HCT116 (cell line): ENCODE data around the gene TBK1. TPM values are rescaled to one million over a fixed set of nuclear protein-coding genes. Genes with fewer than 3 reads are reported as not detected.

Experiments
- ATAC-seq: fragments of 200-7000 bp; cut with Tn5 transposase; 2 replicates; pipeline ENCODE4 v1.9.1; 2020; ENCODE audit warnings: mild to moderate bottlenecking, moderate library complexity
- BruUV-seq: library from RNA; stranded (reverse); fragments of 400-500 nt; replicated peaks from 2 replicates; lab custom pipeline; 2021; lab: Mats Ljungman, UMichigan
- CTCF ChIA-PET: fragments of 300-600 bp; sonication (Branson Sonifier 250); formaldehyde crosslinking; loops from one replicate; lab custom pipeline; 2021; ENCODE audit warnings: antibody characterized with exemption; lab: Charles Lee
- POLR2A ChIA-PET: fragments of 300-600, 350-600 bp; sonication (Branson Sonifier 250); formaldehyde crosslinking; loops from one replicate; lab custom pipeline; 2021; ENCODE audit warnings: antibody characterized with exemption; lab: Charles Lee
- RAD21 ChIA-PET, 2 experiments: fragments of 300-600 bp; sonication (Branson Sonifier 250); formaldehyde crosslinking; loops; one replicate each; lab custom pipeline; 2023; ENCODE audit warnings: low total read pairs in 2 of 2; ENCODE audit not compliant: uncharacterized antibody in 2 of 2, unreplicated experiment in 2 of 2, low non-redundant PET in 1 of 2; lab: Charles Lee
- DNase-seq: peaks from one replicate; pipeline ENCODE4 v3.0.0-alpha.2; 2010; ENCODE audit warnings: low read depth, low spot score
- H2AFZ ChIP-seq: fragments of 200-600 bp; shearing (Covaris generic), sonication (generic); 2 replicates; pipeline ENCODE4 v1.6.1; 2017; ENCODE audit warnings: low read depth, mixed run types, mixed read lengths, antibody characterized with exemption, low read length; ENCODE audit not compliant: poor library complexity, severe bottlenecking
- H3K27ac ChIP-seq: 2 replicates; pipeline ENCODE4 v1.5.1; 2012; ENCODE audit warnings: low read depth, low read length
- H3K27me3 ChIP-seq: fragments of 200-600 bp; sonication (generic); 2 replicates; pipeline ENCODE4 v1.6.1; 2016; ENCODE audit warnings: mixed run types, low read length, mixed read lengths; ENCODE audit not compliant: insufficient read depth
- H3K36me3 ChIP-seq, 2 experiments: fragments of 200-500 bp in 1 of 2; fragments of 200-600 bp in 1 of 2; sonication (Bioruptor generic) in 1 of 2; sonication (generic) in 1 of 2; 2 replicates each; pipeline versions ENCODE4 v1.5.1 to v1.6.1; 2014 to 2016; ENCODE audit warnings: low read length in 2 of 2, inconsistent platforms in 1 of 2, mixed read lengths in 1 of 2, mixed run types in 1 of 2; ENCODE audit not compliant: insufficient read depth in 2 of 2, control insufficient read depth in 1 of 2
- H3K4me1 ChIP-seq, 2 experiments: fragments of 200-600 bp in 1 of 2; sonication (generic) in 1 of 2; 2 replicates each; pipeline versions ENCODE4 v1.5.1 to v1.6.1; 2012 to 2017; ENCODE audit warnings: low read length in 2 of 2, inconsistent platforms in 1 of 2, mild to moderate bottlenecking in 1 of 2, mixed read lengths in 1 of 2, mixed run types in 1 of 2, moderate library complexity in 1 of 2; ENCODE audit not compliant: insufficient read depth in 2 of 2, control insufficient read depth in 1 of 2
- H3K4me2 ChIP-seq: fragments of 200-600 bp; sonication (generic); 2 replicates; pipeline ENCODE4 v1.6.1; 2017; ENCODE audit warnings: mixed run types, low read length, mixed read lengths
- H3K4me3 ChIP-seq, 2 experiments: fragments of 200-600 bp in 1 of 2; sonication (generic) in 1 of 2; replicated peaks in 1 of 2; 2 replicates each; pipeline ENCODE4 v1.5.1; 2011 to 2016; ENCODE audit warnings: low read length in 2 of 2, control low read depth in 1 of 2, low read depth in 1 of 2, mild to moderate bottlenecking in 1 of 2, mixed read lengths in 1 of 2, mixed run types in 1 of 2
- H3K79me2 ChIP-seq: fragments of 200-600 bp; sonication (generic); 2 replicates; pipeline ENCODE4 v1.6.1; 2017; ENCODE audit warnings: mild to moderate bottlenecking, mixed run types, low read length, moderate library complexity, mixed read lengths; ENCODE audit not compliant: insufficient read depth
- H3K9ac ChIP-seq: fragments of 200-600 bp; sonication (generic); 2 replicates; pipeline ENCODE4 v1.6.1; 2016; ENCODE audit warnings: low read length, mixed read lengths
- H3K9me2 ChIP-seq: fragments of 200-600 bp; sonication (generic), shearing (Covaris generic); 2 replicates; pipeline ENCODE4 v1.6.1; 2017; ENCODE audit warnings: mixed run types, mild to moderate bottlenecking, moderate library complexity; ENCODE audit not compliant: insufficient read depth
- H3K9me3 ChIP-seq, 2 experiments: fragments of 200-500 bp in 1 of 2; fragments of 200-600 bp in 1 of 2; sonication (Bioruptor generic) in 1 of 2; sonication (generic) in 1 of 2; 2 replicates each; pipeline ENCODE4 v1.6.1; 2014 to 2017; ENCODE audit warnings: low read length in 2 of 2, mixed read lengths in 2 of 2, inconsistent platforms in 1 of 2, low read depth in 1 of 2, mild to moderate bottlenecking in 1 of 2, mixed run types in 1 of 2, moderate library complexity in 1 of 2; ENCODE audit not compliant: control insufficient read depth in 1 of 2, insufficient read depth in 1 of 2
- H4K20me1 ChIP-seq: fragments of 200-600 bp; sonication (generic), shearing (Covaris generic); 2 replicates; pipeline ENCODE4 v1.6.1; 2017; ENCODE audit warnings: mixed run types, mild to moderate bottlenecking, moderate library complexity; ENCODE audit not compliant: insufficient read depth
- CBX3 ChIP-seq: IDR thresholded peaks from 2 replicates; pipeline ENCODE4 v1.6.1; 2012; ENCODE audit warnings: low read depth
- CEBPB ChIP-seq: IDR thresholded peaks from 2 replicates; pipeline ENCODE4 v1.6.1; 2012; ENCODE audit warnings: low read depth
- ELF1 ChIP-seq: IDR thresholded peaks from 2 replicates; pipeline ENCODE4 v1.6.1; 2012; ENCODE audit warnings: low read depth, borderline replicate concordance
- EZH2 ChIP-seq: fragments of 200-600 bp; sonication (generic); IDR thresholded peaks from 2 replicates; pipeline ENCODE4 v1.6.1; 2017; ENCODE audit warnings: antibody characterized with exemption, mixed run types
- EZH2phosphoT487 ChIP-seq: fragments of 200-600 bp; IDR thresholded peaks from 2 replicates; pipeline ENCODE4 v1.6.1; 2018; ENCODE audit warnings: antibody characterized with exemption, borderline replicate concordance
- FOSL1 ChIP-seq: IDR thresholded peaks from 2 replicates; pipeline ENCODE4 v1.6.1; 2012; ENCODE audit warnings: low read depth
- JUND ChIP-seq: IDR thresholded peaks from 2 replicates; pipeline ENCODE4 v1.6.1; 2012
- POLR2A ChIP-seq: IDR thresholded peaks from 2 replicates; pipeline ENCODE4 v1.7.0; 2011; ENCODE audit warnings: borderline replicate concordance; ENCODE audit not compliant: insufficient read depth, insufficient read length; ENCODE audit errors: extremely low read depth
- SIN3A ChIP-seq: IDR thresholded peaks from 2 replicates; pipeline ENCODE4 v1.6.1; 2012; ENCODE audit warnings: low read depth
- TCF7L2 ChIP-seq: IDR thresholded peaks from 2 replicates; pipeline ENCODE4 v1.7.0; 2011; ENCODE audit warnings: borderline replicate concordance, inconsistent platforms; ENCODE audit not compliant: insufficient read depth, insufficient read length; ENCODE audit errors: extremely low read depth
- ZFX ChIP-seq: fragments of 450-650 bp; IDR thresholded peaks from 2 replicates; pipeline ENCODE4 v1.6.1; 2017
- ZNF274 ChIP-seq: fragments of 200-500 bp; sonication (Bioruptor generic); IDR thresholded peaks from 2 replicates; pipeline ENCODE4 v1.6.1; 2014; ENCODE audit warnings: mild to moderate bottlenecking, low read depth, low read length, inconsistent platforms
- intact Hi-C: fragments of 100-400 bp; cut with micrococcal nuclease; formaldehyde crosslinking; loops from 2 replicates; pipeline ENCODE4 v1.10.0; 2022
- total RNA-seq: library from RNA; stranded (reverse); gene quantifications from one replicate; pipeline ENCODE4 v1.2.1, GENCODE V29; 2021; ENCODE audit not compliant: unreplicated experiment
- TF ChIP-seq, protein P1 (sequence below): IDR thresholded peaks from 2 replicates; pipeline ENCODE4 v1.6.1; 2012
- TF ChIP-seq, protein P2 (sequence below): IDR thresholded peaks from 2 replicates; pipeline ENCODE4 v1.6.1; 2011; ENCODE audit warnings: mild to moderate bottlenecking, low read length, moderate library complexity; ENCODE audit not compliant: insufficient replicate concordance; ENCODE audit errors: extremely low read depth

Gene TBK1
- total RNA-seq, 1 experiment from 2014 or later, result 27.0 TPM

DNA sequence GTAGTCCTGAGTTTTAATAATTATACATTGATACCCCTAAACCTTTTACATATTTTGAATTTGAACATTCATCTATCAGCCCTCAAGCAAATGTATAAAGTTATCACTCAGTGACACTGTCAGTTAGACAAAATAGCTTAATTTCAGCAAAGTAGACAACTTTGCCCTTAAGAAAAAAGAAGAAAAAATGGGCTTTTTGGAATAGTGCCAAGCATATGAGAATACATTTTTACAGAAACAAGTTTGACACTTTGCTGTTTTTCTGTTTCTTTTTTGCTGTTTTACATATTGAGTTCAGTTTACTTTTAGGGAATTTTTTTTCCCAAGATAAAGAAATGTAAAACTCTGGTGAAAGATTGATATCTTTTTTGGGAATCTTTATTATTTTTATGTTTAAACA, 14.3 kb downstream of the TBK1 start:
- BruUV-seq, result no TSS peak
- intact Hi-C loops, result no loop called here
- Histone ChIP-seq H2AFZ (no peak overlapping the region), H3K27me3 (no peaks in the 10 kb centered on the region), H3K9me3 (no peaks in the 10 kb centered on the region), H3K27ac (no peak overlapping the region), H3K9ac (no peak overlapping the region), H3K9me2 (no peaks in the 10 kb centered on the region), H3K79me2 (peaks cover 12% of the 10 kb centered on the region), H3K4me3 (no peak overlapping the region), H3K4me2 (no peak overlapping the region), H3K36me3 (peaks cover 42 to 44% of the 10 kb centered on the region in 2 experiments), H4K20me1 (no peaks in the 10 kb centered on the region), H3K4me1 (no peaks in the 10 kb centered on the region)
- DNase-seq (no peak), ATAC-seq (no peak)
- CTCF ChIA-PET, result no interaction called here
- no peak for TF ChIP-seq FOSL1
- TF ChIP-seq, protein P1, sequence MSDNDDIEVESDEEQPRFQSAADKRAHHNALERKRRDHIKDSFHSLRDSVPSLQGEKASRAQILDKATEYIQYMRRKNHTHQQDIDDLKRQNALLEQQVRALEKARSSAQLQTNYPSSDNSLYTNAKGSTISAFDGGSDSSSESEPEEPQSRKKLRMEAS, result no peak
- TF ChIP-seq ZNF274, result no peak
- no peak for TF ChIP-seq ZFX
- no peak for TF ChIP-seq JUND
- TF ChIP-seq ELF1, result no peak
- no peak for TF ChIP-seq SIN3A
- TF ChIP-seq POLR2A, result no peak
- no peak for TF ChIP-seq EZH2
- no peak for TF ChIP-seq CBX3
- TF ChIP-seq CEBPB, result no peak
- TF ChIP-seq EZH2phosphoT487, result no peak
- TF ChIP-seq TCF7L2, result no peak
- TF ChIP-seq, protein P2, sequence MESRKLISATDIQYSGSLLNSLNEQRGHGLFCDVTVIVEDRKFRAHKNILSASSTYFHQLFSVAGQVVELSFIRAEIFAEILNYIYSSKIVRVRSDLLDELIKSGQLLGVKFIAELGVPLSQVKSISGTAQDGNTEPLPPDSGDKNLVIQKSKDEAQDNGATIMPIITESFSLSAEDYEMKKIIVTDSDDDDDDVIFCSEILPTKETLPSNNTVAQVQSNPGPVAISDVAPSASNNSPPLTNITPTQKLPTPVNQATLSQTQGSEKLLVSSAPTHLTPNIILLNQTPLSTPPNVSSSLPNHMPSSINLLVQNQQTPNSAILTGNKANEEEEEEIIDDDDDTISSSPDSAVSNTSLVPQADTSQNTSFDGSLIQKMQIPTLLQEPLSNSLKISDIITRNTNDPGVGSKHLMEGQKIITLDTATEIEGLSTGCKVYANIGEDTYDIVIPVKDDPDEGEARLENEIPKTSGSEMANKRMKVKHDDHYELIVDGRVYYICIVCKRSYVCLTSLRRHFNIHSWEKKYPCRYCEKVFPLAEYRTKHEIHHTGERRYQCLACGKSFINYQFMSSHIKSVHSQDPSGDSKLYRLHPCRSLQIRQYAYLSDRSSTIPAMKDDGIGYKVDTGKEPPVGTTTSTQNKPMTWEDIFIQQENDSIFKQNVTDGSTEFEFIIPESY, result no peak
- RAD21 ChIA-PET, result no interaction called here
- POLR2A ChIA-PET, result no interaction called here
